HG03342 (cell line): Measurements from ENCODE around the gene BRAF.
"Not testable (repeated sequence)": the region's sequence is repeated elsewhere in the genome, so short reads cannot be mapped to it uniquely, and the experiment has no call there.

Experiments used
- ATAC-seq: cut with Tn5 transposase; IDR thresholded peaks from one replicate; pipeline ENCODE4 v1.9.1; 2021; ENCODE audit warnings: mild to moderate bottlenecking, moderate library complexity; ENCODE audit not compliant: unreplicated experiment

BRAF gene

DNA sequence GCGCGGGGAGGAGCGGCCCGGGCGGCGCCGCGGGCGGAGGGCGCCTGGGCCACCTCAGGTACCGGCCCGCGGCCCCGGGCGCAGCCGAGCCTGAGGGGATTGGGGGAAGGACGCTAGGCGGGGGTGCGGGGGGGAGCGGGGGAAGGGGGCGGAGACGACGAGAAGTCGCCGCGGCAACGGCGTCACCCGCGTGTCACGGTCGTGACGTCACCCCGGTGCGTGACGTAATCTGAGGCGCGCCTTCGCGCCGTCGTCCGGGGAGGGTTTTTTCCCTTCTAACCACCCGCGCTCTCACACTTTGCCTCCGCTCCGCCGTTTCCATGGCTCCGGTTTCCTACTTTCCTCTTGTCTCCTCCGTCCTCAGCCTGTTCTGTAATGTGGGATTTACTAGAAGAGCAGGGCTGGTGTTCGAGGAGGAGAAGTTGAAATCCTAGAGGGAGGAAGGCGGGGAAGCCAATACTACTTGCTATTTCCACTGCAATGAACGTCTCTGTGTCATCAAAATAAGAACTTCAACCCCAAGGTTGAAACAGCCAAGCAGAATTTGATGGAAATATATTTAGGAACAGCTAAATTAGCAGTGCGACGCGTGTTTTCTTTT is at the start of gene BRAF:
TSS of gene BRAF (minus strand) at position 109 of the 601 bp plus-strand sequence. CDS start 226 bp downstream, outside the sequence.
- ATAC-seq: peak; percentile 46

GRCh38 chr7:140972876-140973829 is 48.4 kb upstream of the BRAF start:
- ATAC-seq: no peak

- ATAC-seq: no peak
Measured at GRCh38 chr7:140972344-140972743, 47.6 kb upstream of the BRAF start.

- ATAC-seq: no peak
Measured at GRCh38 chr7:140967438-140967837, 42.7 kb upstream of the BRAF start.

- no peak for ATAC-seq
Measured at GRCh38 chr7:140966561-140967233, 42.0 kb upstream of the BRAF start.

GRCh38 chr7:140961117-140961516 is 36.4 kb upstream of the BRAF start:
- ATAC-seq: no peak

DNA sequence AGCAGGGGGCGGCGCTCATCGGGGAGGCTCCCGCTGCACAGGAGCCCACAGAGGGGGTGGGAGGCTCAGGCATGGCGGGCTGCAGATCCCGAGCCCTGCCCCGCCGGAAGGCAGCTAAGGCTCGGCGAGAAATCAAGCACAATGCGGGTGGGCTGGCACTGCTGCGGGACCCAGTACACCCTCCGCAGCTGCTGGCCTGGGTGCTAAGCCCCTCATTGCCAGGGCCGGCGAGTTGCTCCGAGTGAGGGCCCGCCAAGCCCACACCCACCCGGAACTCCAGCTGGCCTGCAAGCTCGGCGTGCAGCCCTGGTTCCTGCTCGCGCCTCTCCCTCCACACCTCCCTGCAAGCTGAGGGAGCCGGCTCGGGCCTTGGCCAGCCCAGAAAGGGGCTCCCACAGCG is 32.3 kb upstream of the BRAF start:
- ATAC-seq: not testable (repeated sequence)

- ATAC-seq: no peak
Measured at GRCh38 chr7:140945940-140946339, 21.2 kb upstream of the BRAF start.

- not testable (repeated sequence) for ATAC-seq
Measured at GRCh38 chr7:140942242-140942641, 17.5 kb upstream of the BRAF start.

DNA sequence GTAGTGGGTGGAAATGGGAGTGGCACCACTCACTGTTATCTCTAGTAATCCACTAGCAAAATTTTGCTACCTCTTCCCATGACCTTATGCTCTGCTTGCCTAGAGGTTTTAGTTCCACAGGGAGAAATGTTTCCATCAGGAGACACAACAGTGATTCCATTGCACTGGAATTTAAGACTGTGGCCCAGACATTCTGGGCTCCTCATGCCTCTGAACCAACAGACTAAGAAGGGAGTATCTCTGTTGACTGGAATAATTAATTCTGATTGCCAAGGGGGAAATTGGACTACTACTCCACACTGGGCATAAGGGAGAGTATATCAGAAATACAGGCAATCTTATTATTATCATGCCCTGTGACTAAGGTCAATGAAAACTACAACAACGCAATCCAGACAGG is 16.2 kb upstream of the BRAF start:
- no peak for ATAC-seq

DNA sequence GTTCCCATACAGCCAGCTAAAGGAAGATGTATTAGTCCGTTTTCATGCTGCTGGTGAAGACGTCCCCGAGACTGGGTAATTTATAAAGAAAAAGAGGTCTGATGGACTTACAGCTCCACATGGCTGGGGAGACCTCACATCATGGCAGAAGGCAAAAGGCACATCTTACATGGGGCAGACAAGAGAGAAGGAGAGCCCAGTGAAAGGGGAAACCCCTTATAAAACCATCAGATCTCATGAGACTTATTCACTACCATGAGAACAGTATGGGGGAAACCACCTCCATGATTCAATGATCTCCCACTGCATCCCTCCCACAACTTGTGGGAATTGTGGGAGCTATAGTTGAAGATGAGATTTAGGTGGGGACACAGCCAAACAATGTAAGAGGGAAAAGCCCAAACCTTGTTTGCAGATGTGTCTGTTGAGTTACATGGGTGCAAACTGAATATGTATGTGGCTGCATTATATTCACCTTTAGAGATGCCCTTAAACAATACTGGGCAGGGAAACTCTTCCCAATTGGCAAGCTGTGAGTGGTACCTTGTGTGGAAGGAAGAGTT is 13.1 kb upstream of the BRAF start:
- ATAC-seq: no peak

DNA sequence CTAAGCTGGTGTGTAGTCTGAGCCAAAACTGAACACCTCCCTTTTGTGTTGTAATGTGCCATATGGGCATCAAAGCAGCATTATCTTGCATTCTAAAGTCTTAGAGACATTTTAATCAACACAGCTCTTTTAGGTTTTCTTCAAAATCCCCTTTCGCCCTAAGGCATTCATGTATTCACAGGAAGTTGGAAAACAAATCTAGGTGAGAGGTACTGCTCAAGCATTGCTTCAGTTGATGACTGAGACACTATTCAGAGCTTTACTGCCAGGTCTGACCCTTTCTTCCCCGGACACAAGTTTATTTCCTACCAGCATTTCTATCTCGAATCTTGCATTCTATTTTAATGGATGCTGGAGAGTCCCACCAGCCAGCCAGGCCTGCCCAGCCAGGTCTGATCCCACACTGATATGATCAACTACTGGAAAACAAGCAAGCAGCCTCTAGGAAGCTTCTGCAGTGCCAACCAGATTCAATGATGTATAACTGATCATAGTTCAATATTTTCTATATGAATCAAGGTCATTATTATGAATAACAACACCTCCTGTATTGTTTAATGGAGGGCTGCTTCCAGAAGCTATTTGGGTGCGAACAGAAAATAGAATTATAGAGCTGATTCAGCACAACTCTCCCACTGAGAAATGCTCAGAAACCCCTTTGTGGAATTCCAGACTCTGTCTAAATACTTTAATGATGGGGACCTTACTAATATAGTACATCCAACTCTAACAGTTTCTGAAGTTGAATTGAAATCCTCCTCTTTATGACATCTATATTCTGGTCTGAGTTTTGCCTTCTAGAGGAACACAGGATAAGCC is 4.0 kb upstream of the BRAF start:
- no peak for ATAC-seq

GRCh38 chr7:140927945-140928344 is 3.2 kb upstream of the BRAF start:
- not testable (repeated sequence) for ATAC-seq

DNA sequence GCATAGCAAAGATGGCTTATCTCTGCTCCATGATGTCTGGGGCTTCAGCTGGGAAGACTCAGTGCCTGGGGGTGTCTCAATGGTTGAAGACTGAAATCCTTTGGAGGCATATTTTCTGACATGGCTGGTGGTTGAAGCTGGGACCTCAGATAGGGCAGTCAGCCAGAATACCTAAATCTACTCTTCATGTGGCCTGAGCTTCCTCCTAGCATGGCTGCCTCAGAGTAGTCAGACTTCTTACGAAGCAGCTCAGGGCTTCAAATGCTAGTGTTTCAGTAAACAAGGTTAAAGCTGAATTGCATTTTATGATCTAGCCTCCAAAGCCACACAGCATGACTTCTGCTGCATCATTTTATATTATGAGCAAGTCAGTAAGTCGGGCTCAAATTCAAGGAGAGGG is 2.6 kb upstream of the BRAF start:
- no peak for ATAC-seq

GRCh38 chr7:140926021-140926817 is 1.5 kb upstream of the BRAF start:
- ATAC-seq: no peak

DNA sequence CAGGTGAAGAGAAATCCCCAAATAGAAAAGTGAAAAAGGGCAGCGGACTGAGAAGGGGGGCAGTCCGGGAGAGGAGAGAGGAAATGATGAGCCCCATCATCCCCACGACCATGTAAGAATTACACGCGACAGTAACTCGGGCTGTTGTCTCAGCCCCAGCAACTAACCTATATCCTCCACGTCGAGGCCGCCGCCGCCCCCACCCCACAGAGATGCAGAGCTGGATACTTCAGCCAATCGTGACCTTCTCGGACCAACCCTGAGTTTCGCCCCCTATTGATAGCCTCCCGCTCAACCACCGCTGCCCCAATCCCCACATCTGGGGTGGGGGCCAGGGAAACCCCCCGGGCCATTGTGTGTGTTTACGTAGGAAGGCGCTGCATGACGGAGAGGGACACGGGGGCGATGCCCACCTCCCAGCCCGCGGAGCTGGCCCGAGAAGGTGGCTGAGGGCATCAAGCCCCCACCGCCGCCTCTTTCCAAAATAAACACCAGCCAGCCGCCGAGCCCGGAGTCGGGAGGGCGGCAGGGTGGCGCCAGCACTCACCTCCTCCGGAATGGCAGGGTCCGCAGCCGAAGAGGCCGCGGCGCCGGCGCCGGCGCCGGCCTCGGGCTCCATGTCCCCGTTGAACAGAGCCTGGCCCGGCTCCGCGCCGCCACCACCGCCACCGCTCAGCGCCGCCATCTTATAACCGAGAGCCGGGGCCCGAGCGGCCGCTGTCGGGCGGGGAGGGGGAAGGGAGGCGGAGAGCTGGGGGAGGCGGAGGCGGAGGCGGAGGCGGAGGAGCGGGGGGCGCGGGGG is 509 bp downstream of the BRAF start:
- ATAC-seq: peak; percentile 86

- peak; percentile 4 for ATAC-seq
Measured at GRCh38 chr7:140923358-140924006, 1.2 kb downstream of the BRAF start.

- no peak for ATAC-seq
Measured at GRCh38 chr7:140922741-140923345, 1.9 kb downstream of the BRAF start.
